Chondrocyte (in vitro differentiated cells): Measurements from ENCODE around the gene MED26. TPM values are rescaled to one million over a fixed set of nuclear protein-coding genes. Genes with fewer than 3 reads are reported as not detected.
A peak's percentile ranks its signal among the peaks of the same experiment; 100 is the strongest.

Experiments
- DNase-seq: peaks from one replicate; pipeline ENCODE4 v3.0.0; 2021; ENCODE audit warnings: mixed read lengths, low spot score
- H3K27ac Mint-ChIP-seq: one replicate; pipeline ENCODE4 v1.8.0; 2021; ENCODE audit warnings: mild to moderate bottlenecking, moderate library complexity, mixed read lengths; ENCODE audit not compliant: unreplicated experiment
- H3K27me3 Mint-ChIP-seq: 2 replicates; pipeline ENCODE4 v1.8.0; 2021; ENCODE audit warnings: low read depth, mixed read lengths
- H3K36me3 Mint-ChIP-seq: 2 replicates; pipeline ENCODE4 v1.8.0; 2021; ENCODE audit warnings: low read depth, mixed read lengths
- H3K4me1 Mint-ChIP-seq: 2 replicates; pipeline ENCODE4 v1.8.0; 2021; ENCODE audit warnings: low read depth, mild to moderate bottlenecking, mixed read lengths
- H3K4me3 Mint-ChIP-seq: one replicate; pipeline ENCODE4 v1.8.0; 2021; ENCODE audit warnings: mild to moderate bottlenecking, moderate library complexity, mixed read lengths; ENCODE audit not compliant: unreplicated experiment
- H3K9me3 Mint-ChIP-seq: 2 replicates; pipeline ENCODE4 v1.8.0; 2021; ENCODE audit warnings: low read depth, mixed read lengths
- total RNA-seq: library from RNA; stranded (reverse); gene quantifications from 3 replicates; pipeline ENCODE4 v1.2.1, GENCODE V29; 2021
- TF ChIP-seq, protein P1 (sequence below): fragments of 200-600 bp; sonication (generic); IDR thresholded peaks from 2 replicates; pipeline ENCODE4 v1.5.0; 2021; ENCODE audit warnings: antibody characterized with exemption, mild to moderate bottlenecking, moderate library complexity

MED26 gene
- total RNA-seq, 1 donor from 2014 or later = 8.7 TPM

- H3K36me3 Mint-ChIP-seq = peaks cover 5% of the 10 kb centered on the region
- no peaks in the 10 kb centered on the region for H3K27me3 Mint-ChIP-seq
- no peak for DNase-seq
- TF ChIP-seq, protein P1, sequence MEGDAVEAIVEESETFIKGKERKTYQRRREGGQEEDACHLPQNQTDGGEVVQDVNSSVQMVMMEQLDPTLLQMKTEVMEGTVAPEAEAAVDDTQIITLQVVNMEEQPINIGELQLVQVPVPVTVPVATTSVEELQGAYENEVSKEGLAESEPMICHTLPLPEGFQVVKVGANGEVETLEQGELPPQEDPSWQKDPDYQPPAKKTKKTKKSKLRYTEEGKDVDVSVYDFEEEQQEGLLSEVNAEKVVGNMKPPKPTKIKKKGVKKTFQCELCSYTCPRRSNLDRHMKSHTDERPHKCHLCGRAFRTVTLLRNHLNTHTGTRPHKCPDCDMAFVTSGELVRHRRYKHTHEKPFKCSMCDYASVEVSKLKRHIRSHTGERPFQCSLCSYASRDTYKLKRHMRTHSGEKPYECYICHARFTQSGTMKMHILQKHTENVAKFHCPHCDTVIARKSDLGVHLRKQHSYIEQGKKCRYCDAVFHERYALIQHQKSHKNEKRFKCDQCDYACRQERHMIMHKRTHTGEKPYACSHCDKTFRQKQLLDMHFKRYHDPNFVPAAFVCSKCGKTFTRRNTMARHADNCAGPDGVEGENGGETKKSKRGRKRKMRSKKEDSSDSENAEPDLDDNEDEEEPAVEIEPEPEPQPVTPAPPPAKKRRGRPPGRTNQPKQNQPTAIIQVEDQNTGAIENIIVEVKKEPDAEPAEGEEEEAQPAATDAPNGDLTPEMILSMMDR = peak; percentile 26
- peaks cover 16% of the 10 kb centered on the region for H3K4me1 Mint-ChIP-seq
- no peak overlapping the region for H3K27ac Mint-ChIP-seq
- H3K9me3 Mint-ChIP-seq = no peaks in the 10 kb centered on the region
- H3K4me3 Mint-ChIP-seq = no peak overlapping the region
Observed at GRCh38 chr19:16631465-16631864, 3.5 kb upstream of the MED26 start.

DNA sequence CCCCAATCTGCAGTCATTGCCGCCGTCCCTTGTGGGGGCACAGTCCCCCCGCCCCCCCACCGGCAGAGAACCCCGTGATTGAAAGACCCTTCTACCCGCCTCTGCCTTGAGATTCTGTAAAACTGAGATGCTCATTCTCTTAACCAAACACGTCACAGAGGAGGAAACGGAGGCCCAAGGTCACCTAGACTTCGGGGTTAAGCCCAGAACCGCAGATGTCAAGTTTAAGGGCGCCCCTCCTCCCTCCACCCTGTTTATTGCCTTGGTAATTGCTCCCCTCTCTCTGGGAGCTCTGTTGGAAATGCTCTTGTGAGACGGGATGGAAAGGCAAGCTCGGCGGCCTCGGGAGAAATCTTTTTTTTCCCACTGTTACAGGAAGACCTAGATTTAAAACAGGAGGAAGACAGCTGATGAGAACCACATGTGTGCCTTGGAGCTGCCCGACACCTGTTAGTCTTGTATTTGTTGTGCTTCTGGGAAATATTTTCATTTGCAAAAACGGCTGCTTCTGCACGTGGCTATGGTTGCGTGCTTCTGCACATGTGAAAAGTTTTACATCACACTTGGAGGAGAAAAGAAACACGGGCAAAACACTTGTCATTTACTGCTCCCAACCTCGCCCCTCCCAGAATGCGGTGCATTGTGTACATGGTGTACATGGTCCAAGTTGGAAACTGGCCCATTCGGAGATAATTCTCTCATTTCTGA, 1.1 kb upstream of the MED26 start:
- TF ChIP-seq, protein P1 = no peak
- Mint-ChIP-seq H3K9me3 (no peaks in the 10 kb centered on the region), H3K4me1 (peaks cover 32% of the 10 kb centered on the region), H3K27me3 (no peaks in the 10 kb centered on the region), H3K4me3 (peak overlapping the region; percentile 96), H3K27ac (peak overlapping the region; percentile 99), H3K36me3 (peaks cover 5% of the 10 kb centered on the region)
- no peak for DNase-seq

DNA sequence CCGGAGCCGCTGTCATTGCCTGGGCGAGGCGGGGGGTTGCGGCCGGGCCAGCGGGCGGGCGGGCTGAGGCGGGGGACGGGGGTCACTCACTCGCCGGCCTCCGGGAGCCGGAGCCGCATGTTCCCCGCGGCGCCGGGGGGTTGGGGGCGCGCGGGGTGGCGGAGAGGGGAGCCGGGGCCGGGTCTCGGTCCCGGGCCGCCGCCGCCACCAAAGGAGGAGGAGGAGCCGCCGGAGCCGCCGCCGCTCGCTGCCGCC, 149 bp downstream of the MED26 start:
- Mint-ChIP-seq H3K9me3 (no peaks in the 10 kb centered on the region), H3K36me3 (peaks cover 5% of the 10 kb centered on the region), H3K27me3 (no peaks in the 10 kb centered on the region), H3K4me1 (peaks cover 32% of the 10 kb centered on the region), H3K27ac (no peak overlapping the region), H3K4me3 (peak overlapping the region; percentile 89)
- DNase-seq = no peak
- TF ChIP-seq, protein P1 = peak; percentile 15

GRCh38 chr19:16627193-16627927, 644 bp downstream of the MED26 start:
- no peak for DNase-seq
- Mint-ChIP-seq H3K27ac (peak overlapping the region; percentile 95), H3K36me3 (peaks cover 4% of the 10 kb centered on the region), H3K27me3 (no peaks in the 10 kb centered on the region), H3K9me3 (no peaks in the 10 kb centered on the region), H3K4me3 (peak overlapping the region; percentile 89), H3K4me1 (peaks cover 32% of the 10 kb centered on the region)
- TF ChIP-seq, protein P1 = peak; percentile 6

DNA sequence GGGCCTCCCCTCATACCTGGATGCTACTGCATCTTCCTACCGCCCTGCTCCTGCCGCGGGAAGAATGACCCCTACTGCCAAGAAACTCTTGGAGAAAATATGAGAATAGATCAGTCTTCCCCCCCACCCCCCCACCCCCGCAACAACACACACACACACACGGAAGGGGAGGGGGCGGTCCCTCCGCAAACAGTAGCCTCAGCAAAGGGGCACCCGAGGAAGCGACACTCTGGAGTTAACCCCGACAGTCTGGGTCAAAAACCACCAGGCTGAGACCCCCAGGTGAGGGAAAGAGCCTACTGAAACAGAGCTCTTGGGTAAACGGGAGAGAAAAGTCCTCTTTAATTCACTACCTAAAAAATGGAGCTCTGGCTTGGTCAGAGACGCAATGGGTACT, 1.2 kb downstream of the MED26 start:
- peak overlapping the region; percentile 89 for H3K4me3 Mint-ChIP-seq
- no peaks in the 10 kb centered on the region for H3K9me3 Mint-ChIP-seq
- peaks cover 32% of the 10 kb centered on the region for H3K4me1 Mint-ChIP-seq
- no peaks in the 10 kb centered on the region for H3K27me3 Mint-ChIP-seq
- TF ChIP-seq, protein P1 = no peak
- H3K36me3 Mint-ChIP-seq = peaks cover 2% of the 10 kb centered on the region
- DNase-seq = no peak
- peak overlapping the region; percentile 95 for H3K27ac Mint-ChIP-seq
